BJ (cell line): ENCODE results near the gene GOLGA1. TPM values are rescaled to one million over a fixed set of nuclear protein-coding genes. Genes with fewer than 3 reads are reported as not detected.

Source experiments
- CTCF ChIA-PET: fragments of 350-600 bp; formaldehyde crosslinking; extraction: SDS; loops from one replicate; lab custom pipeline; 2021; ENCODE audit warnings: antibody characterized with exemption, inconsistent platforms; lab: Yijun Ruan, JAX
- POLR2A ChIA-PET: fragments of 300-600 bp; sonication (Branson Sonifier 250); formaldehyde crosslinking; extraction: SDS; loops from one replicate; lab custom pipeline; 2021; ENCODE audit warnings: antibody characterized with exemption; lab: Charles Lee
- DNase-seq: peaks from one replicate; pipeline ENCODE4 v3.0.0-alpha.2; 2011; ENCODE audit warnings: low read depth
- H3K27me3 ChIP-seq: 2 replicates; pipeline ENCODE4 v1.6.0; 2011; ENCODE audit warnings: low read length; ENCODE audit not compliant: control insufficient read depth, insufficient read depth
- H3K36me3 ChIP-seq: 2 replicates; pipeline ENCODE4 v1.5.1; 2011; ENCODE audit warnings: low read length; ENCODE audit not compliant: control insufficient read depth, insufficient read depth
- H3K4me3 ChIP-seq: 2 replicates; pipeline ENCODE4 v1.5.1; 2011; ENCODE audit warnings: low read depth, mild to moderate bottlenecking, control low read depth, low read length
- polyA plus RNA-seq: library from polyadenylated mRNA; depleted of rRNA; stranded (reverse); fragments of >200 nt; gene quantifications from 2 replicates; pipeline ENCODE4 v1.2.3, GENCODE V29; 2011
- TF ChIP-seq, protein P1 (sequence below): IDR thresholded peaks from 2 replicates; pipeline ENCODE4 v1.5.1; 2011; ENCODE audit warnings: low read depth, mild to moderate bottlenecking, control low read depth, inconsistent platforms, low read length, moderate library complexity; ENCODE audit not compliant: insufficient read depth

Gene GOLGA1
- polyA plus RNA-seq, 1 experiment = 12.4 TPM

- CTCF ChIA-PET = interaction anchor here (0.6 to 36.1 kb wide), 7 partner anchors 8 to 283 kb away, joined by 3 to 1161 read pairs (median 4); partner anchors contain the start of genes NR6A1, OLFML2A, SCAI and WDR38
- TF ChIP-seq, protein P1, sequence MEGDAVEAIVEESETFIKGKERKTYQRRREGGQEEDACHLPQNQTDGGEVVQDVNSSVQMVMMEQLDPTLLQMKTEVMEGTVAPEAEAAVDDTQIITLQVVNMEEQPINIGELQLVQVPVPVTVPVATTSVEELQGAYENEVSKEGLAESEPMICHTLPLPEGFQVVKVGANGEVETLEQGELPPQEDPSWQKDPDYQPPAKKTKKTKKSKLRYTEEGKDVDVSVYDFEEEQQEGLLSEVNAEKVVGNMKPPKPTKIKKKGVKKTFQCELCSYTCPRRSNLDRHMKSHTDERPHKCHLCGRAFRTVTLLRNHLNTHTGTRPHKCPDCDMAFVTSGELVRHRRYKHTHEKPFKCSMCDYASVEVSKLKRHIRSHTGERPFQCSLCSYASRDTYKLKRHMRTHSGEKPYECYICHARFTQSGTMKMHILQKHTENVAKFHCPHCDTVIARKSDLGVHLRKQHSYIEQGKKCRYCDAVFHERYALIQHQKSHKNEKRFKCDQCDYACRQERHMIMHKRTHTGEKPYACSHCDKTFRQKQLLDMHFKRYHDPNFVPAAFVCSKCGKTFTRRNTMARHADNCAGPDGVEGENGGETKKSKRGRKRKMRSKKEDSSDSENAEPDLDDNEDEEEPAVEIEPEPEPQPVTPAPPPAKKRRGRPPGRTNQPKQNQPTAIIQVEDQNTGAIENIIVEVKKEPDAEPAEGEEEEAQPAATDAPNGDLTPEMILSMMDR = no peak
- H3K27me3 ChIP-seq = no peaks in the 10 kb centered on the region
- no peak for DNase-seq
- POLR2A ChIA-PET = interaction anchor here (0.9 to 1.1 kb wide), 2 partner anchors 88 to 381 kb away, joined by 3 read pairs; partner anchors contain the start of gene HSPA5
- peaks cover 35% of the 10 kb centered on the region for H3K36me3 ChIP-seq
- H3K4me3 ChIP-seq = peak overlapping the region; percentile 96
Observed at GRCh38 chr9:124860582-124861341, 80.1 kb downstream of the GOLGA1 start.

DNA sequence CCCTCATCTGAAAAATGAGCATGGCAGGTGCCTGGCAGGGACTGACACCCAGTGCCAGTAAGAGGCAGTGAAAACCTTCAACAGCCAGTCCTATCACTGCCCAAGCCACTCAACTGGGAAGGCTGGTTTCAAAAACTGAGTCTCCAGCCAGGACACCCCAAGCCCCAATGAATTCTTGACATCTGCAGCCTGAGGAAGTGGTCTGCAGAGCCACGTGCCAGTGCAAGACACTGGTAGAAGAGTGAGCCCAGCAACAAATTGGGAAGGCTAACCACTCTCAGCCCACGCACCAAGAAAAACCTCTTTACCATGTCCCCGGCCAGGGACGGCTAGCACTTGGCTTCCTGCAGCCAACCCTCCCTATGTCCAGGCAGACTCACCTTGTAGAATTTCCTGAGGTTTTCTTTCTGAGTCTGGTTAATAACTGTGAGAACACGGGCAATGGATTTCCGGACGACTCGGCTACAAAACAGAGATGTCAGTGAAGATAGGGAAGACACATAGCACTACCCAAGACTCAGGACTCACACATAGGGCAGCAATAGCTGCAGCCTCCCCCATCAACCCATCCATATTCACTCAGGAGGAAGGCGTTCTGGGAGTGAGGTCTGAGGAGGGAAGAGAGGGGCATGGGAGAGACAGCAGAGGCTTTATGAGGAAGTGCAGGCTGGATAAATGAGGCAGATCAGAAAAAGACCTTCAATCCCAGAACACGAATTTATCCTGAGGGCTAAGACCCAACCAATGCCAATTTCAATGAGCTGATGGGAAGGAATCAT is 80.9 kb downstream of the GOLGA1 start:
- peak overlapping the region; percentile 96 for H3K4me3 ChIP-seq
- no peak for DNase-seq
- ChIA-PET CTCF (interaction anchor here (0.7 to 36.1 kb wide), 3 partner anchors 20 to 284 kb away, joined by 3 to 1161 read pairs (median 6); partner anchors contain the start of genes NR6A1, OLFML2A and SCAI), POLR2A (interaction anchor here (1.1 kb wide), 1 partner anchor 381 kb away, joined by 3 read pairs; the partner anchor contains the start of gene HSPA5)
- no peaks in the 10 kb centered on the region for H3K27me3 ChIP-seq
- peaks cover 35% of the 10 kb centered on the region for H3K36me3 ChIP-seq
- TF ChIP-seq, protein P1 = no peak

DNA sequence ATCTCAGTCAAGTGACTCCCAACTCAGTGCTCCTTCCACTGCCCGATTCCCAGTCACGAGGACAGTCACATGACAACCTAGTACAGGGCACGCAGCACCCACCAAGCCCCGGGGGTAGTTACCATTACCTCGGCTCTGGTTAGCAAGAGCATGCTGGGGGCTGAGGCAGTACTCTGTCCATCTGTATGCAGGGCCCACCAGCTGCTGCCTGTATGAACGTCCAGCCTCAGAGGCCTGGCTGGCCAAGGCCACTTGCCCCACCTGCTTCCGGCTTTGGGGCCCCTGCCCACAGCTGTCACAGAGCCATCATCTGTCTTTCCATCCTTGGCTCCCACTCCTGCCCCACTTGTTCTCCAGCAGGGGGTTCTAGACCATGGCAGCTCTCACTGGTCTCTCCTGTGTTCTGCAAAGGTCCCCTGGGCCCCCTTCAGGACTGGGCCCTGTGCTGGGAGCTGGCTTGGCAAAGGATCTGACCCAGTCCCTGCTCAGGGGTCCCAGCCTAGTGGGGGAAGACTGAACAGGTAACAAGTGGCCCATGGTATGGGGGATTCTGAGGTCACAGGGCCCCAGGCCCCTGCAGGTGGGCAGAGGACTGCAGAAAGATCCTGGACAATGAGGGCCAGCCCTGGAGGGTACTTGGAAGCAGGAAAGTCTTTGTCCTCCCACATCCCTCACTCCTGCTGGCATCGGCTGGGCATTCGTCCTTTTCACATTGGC is 82.4 kb downstream of the GOLGA1 start:
- DNase-seq = no peak
- H3K4me3 ChIP-seq = no peak overlapping the region
- no peaks in the 10 kb centered on the region for H3K27me3 ChIP-seq
- H3K36me3 ChIP-seq = peaks cover 35% of the 10 kb centered on the region
- CTCF ChIA-PET = interaction anchor here (1.5 to 36.1 kb wide), 3 partner anchors 20 to 82 kb away, joined by 5 to 1161 read pairs (median 236); partner anchors contain the start of genes NR6A1 and OLFML2A
- TF ChIP-seq, protein P1 = no peak
- POLR2A ChIA-PET = no interaction called here

- no peaks in the 10 kb centered on the region for H3K27me3 ChIP-seq
- no peak for DNase-seq
- TF ChIP-seq, protein P1 = no peak
- no peak overlapping the region for H3K4me3 ChIP-seq
- POLR2A ChIA-PET = no interaction called here
- CTCF ChIA-PET = interaction anchor here (12.0 to 36.1 kb wide), 2 partner anchors 19 to 81 kb away, joined by 236 to 1161 read pairs; partner anchors contain the start of genes NR6A1 and OLFML2A
- H3K36me3 ChIP-seq = peaks cover 35% of the 10 kb centered on the region
Observed at GRCh38 chr9:124857533-124858162, 83.2 kb downstream of the GOLGA1 start.
